Gastrocnemius medialis (tissue), 4 donors: Measurements from ENCODE around the gene CFDP1.

Source experiments
- POLR2A ChIP-seq, 2 donors: fragments of 450-650 bp; IDR thresholded peaks; one replicate each; pipeline ENCODE4 v1.6.1; 2017; ENCODE audit warnings: antibody characterized with exemption in 2 of 2, mild to moderate bottlenecking in 2 of 2, moderate library complexity in 2 of 2
- TF ChIP-seq, protein P1 (sequence below), 5 experiments: fragments of 450-650 bp in 3 of 5; fragments of 200-600 bp in 2 of 5; sonication (generic) in 2 of 5; IDR thresholded peaks in 4 of 5; conservative IDR thresholded peaks in 1 of 5; 1 replicate in 4 of 5; 2 replicates in 1 of 5; pipeline ENCODE4 v1.5.1; 2016 to 2019; ENCODE audit warnings: antibody characterized with exemption in 5 of 5, mild to moderate bottlenecking in 3 of 5, moderate library complexity in 3 of 5

- TF ChIP-seq, protein P1, sequence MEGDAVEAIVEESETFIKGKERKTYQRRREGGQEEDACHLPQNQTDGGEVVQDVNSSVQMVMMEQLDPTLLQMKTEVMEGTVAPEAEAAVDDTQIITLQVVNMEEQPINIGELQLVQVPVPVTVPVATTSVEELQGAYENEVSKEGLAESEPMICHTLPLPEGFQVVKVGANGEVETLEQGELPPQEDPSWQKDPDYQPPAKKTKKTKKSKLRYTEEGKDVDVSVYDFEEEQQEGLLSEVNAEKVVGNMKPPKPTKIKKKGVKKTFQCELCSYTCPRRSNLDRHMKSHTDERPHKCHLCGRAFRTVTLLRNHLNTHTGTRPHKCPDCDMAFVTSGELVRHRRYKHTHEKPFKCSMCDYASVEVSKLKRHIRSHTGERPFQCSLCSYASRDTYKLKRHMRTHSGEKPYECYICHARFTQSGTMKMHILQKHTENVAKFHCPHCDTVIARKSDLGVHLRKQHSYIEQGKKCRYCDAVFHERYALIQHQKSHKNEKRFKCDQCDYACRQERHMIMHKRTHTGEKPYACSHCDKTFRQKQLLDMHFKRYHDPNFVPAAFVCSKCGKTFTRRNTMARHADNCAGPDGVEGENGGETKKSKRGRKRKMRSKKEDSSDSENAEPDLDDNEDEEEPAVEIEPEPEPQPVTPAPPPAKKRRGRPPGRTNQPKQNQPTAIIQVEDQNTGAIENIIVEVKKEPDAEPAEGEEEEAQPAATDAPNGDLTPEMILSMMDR (IDR thresholded peaks at IDR 0.05 in 4 of 5, conservative IDR thresholded peaks at IDR 0.05 in 1 of 5), result no peak
- TF ChIP-seq POLR2A (IDR thresholded peaks at IDR 0.05), result no peak
These were observed 140.6 kb downstream of the CFDP1 start for GRCh38 chr16:75292691-75293090.
